Activated B cell treated with CpG ODN at 0.5 μM for 24 hours (primary cell): ENCODE measurements around the gene SPOPL. TPM values are rescaled to one million over a fixed set of nuclear protein-coding genes. Genes with fewer than 3 reads are reported as not detected.

Source experiments
- ATAC-seq: fragments of 200-7000 bp; cut with Tn5 transposase; one replicate; pipeline ENCODE4 v1.10.0; 2021; ENCODE audit warnings: low read depth, mild to moderate bottlenecking, moderate library complexity
- CTCF ChIA-PET: fragments of 350-600 bp; sonication (Branson Sonifier 250); formaldehyde crosslinking; loops from one replicate; lab custom pipeline; 2021; ENCODE audit warnings: antibody characterized with exemption; lab: Charles Lee
- POLR2A ChIA-PET: fragments of 350-600 bp; sonication (Branson Sonifier 250); formaldehyde crosslinking; loops from one replicate; lab custom pipeline; 2021; ENCODE audit warnings: antibody characterized with exemption; lab: Charles Lee
- DNase-seq: peaks from one replicate; pipeline ENCODE4 v3.0.0; 2022
- H3K27ac Mint-ChIP-seq: one replicate; pipeline ENCODE4 v1.8.0; 2020; ENCODE audit warnings: mixed read lengths
- H3K27me3 Mint-ChIP-seq: one replicate; pipeline ENCODE4 v1.8.0; 2021; ENCODE audit warnings: mixed read lengths
- H3K36me3 Mint-ChIP-seq: one replicate; pipeline ENCODE4 v1.8.0; 2021; ENCODE audit warnings: low read depth, mixed read lengths
- H3K4me1 Mint-ChIP-seq: one replicate; pipeline ENCODE4 v1.8.0; 2021; ENCODE audit warnings: mixed read lengths
- H3K4me3 Mint-ChIP-seq: one replicate; pipeline ENCODE4 v1.8.0; 2020; ENCODE audit warnings: mild to moderate bottlenecking, mixed read lengths
- H3K9me3 Mint-ChIP-seq: one replicate; pipeline ENCODE4 v1.8.0; 2020; ENCODE audit warnings: mixed read lengths
- intact Hi-C: fragments of 100-400 bp; cut with micrococcal nuclease; formaldehyde crosslinking; loops from one replicate; pipeline ENCODE4 v1.15.1; 2024
- total RNA-seq: library from RNA; stranded (reverse); gene quantifications from 2 replicates; pipeline ENCODE4 v1.2.3, GENCODE V29; 2022
- TF ChIP-seq, protein P1 (sequence below): fragments of 200-600 bp; IDR thresholded peaks from one replicate; pipeline ENCODE4 v1.8.0; 2022; ENCODE audit warnings: antibody characterized with exemption, mild to moderate bottlenecking

The SPOPL gene
- total RNA-seq, 1 donor from 2014 or later: 36.9 TPM

- ATAC-seq (no peak), DNase-seq (no peak)
- peaks cover 4% of the 10 kb centered on the region for H3K9me3 Mint-ChIP-seq
- CTCF ChIA-PET: no interaction called here
- H3K27ac Mint-ChIP-seq: no peak overlapping the region
- peaks cover 26% of the 10 kb centered on the region for H3K36me3 Mint-ChIP-seq
- H3K4me3 Mint-ChIP-seq: no peak overlapping the region
- POLR2A ChIA-PET: no interaction called here
- TF ChIP-seq, protein P1, sequence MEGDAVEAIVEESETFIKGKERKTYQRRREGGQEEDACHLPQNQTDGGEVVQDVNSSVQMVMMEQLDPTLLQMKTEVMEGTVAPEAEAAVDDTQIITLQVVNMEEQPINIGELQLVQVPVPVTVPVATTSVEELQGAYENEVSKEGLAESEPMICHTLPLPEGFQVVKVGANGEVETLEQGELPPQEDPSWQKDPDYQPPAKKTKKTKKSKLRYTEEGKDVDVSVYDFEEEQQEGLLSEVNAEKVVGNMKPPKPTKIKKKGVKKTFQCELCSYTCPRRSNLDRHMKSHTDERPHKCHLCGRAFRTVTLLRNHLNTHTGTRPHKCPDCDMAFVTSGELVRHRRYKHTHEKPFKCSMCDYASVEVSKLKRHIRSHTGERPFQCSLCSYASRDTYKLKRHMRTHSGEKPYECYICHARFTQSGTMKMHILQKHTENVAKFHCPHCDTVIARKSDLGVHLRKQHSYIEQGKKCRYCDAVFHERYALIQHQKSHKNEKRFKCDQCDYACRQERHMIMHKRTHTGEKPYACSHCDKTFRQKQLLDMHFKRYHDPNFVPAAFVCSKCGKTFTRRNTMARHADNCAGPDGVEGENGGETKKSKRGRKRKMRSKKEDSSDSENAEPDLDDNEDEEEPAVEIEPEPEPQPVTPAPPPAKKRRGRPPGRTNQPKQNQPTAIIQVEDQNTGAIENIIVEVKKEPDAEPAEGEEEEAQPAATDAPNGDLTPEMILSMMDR: no peak
- intact Hi-C loops: no loop called here
- peaks cover 69% of the 10 kb centered on the region for H3K4me1 Mint-ChIP-seq
- no peaks in the 10 kb centered on the region for H3K27me3 Mint-ChIP-seq
Measured at GRCh38 chr2:138512672-138513071, 11.1 kb downstream of the SPOPL start.

DNA sequence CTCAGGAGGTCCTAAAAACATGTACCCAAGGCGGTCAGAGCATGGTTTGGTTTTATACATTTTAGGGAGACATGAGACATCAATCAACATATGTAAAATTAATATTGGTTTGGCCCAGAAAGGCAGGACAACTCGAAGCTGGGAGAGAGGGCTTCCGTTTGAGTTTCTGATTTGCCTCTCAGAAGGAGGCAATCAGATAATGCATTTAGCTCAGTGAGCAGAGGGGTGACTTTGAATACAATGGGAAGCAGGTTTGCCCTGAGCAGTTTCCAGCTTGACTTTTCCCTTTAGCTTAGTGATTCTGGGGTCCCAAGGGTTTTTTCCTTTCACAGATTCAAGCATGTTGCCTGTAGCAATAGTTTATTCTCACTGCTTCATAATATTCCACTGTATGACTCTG lies 12.6 kb downstream of the SPOPL start:
- no peak for DNase-seq
- ATAC-seq: no peak
- Mint-ChIP-seq H3K36me3 (peaks cover 23% of the 10 kb centered on the region), H3K4me3 (no peak overlapping the region), H3K27ac (peak overlapping the region; percentile 30), H3K4me1 (peaks cover 73% of the 10 kb centered on the region), H3K27me3 (no peaks in the 10 kb centered on the region), H3K9me3 (peaks cover 4% of the 10 kb centered on the region)
- intact Hi-C loops: no loop called here
- CTCF ChIA-PET: no interaction called here
- POLR2A ChIA-PET: no interaction called here
- TF ChIP-seq, protein P1: no peak

- Mint-ChIP-seq H3K9me3 (peaks cover 4% of the 10 kb centered on the region), H3K36me3 (peaks cover 16% of the 10 kb centered on the region), H3K27me3 (no peaks in the 10 kb centered on the region), H3K4me3 (no peak overlapping the region), H3K27ac (no peak overlapping the region), H3K4me1 (peaks cover 73% of the 10 kb centered on the region)
- ChIA-PET CTCF (no interaction called here), POLR2A (no interaction called here)
- ATAC-seq: no peak
- TF ChIP-seq, protein P1: no peak
- intact Hi-C loops: no loop called here
- no peak for DNase-seq
Measured at GRCh38 chr2:138515092-138515491, 13.5 kb downstream of the SPOPL start.

DNA sequence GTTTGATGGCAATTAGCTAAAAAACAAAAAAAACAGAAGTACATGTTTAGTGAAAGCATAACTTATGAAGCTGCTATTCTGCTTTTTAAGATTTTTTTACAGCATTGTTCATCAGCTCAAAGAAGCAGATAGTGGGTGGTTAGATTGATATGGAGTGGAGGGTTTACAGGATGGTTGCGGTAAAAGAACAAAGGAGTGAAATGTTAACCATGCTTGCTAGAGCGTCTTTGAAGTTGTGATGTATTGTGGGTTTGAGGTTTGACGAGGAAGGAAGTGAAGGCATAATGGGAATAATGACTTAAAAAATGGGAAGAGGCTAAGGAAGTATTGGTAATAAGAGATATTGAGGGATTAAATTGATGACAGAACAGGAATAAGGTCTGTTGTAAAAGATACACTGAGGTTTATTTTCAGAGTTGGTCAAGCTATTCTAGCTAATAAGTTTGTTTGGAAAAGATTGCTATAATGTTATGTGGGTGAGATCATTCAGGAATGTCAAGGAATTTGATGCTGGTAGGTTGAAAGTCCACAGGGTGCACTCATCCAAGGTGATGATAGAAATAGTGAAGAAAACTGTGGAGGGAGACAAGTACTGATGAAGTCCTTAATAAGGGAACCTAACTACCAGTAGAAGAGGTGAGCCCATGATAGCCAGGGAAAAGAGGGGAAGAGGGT lies 14.6 kb downstream of the SPOPL start:
- DNase-seq: no peak
- POLR2A ChIA-PET: interaction anchor here (1.2 kb wide), 1 partner anchor 15 kb away, joined by 4 read pairs; the partner anchor contains the start of gene SPOPL
- peaks cover 9% of the 10 kb centered on the region for H3K36me3 Mint-ChIP-seq
- intact Hi-C loops: no loop called here
- peak overlapping the region; percentile 2 for H3K4me3 Mint-ChIP-seq
- CTCF ChIA-PET: no interaction called here
- H3K27ac Mint-ChIP-seq: no peak overlapping the region
- peaks cover 4% of the 10 kb centered on the region for H3K9me3 Mint-ChIP-seq
- H3K27me3 Mint-ChIP-seq: no peaks in the 10 kb centered on the region
- H3K4me1 Mint-ChIP-seq: peaks cover 76% of the 10 kb centered on the region
- TF ChIP-seq, protein P1: no peak
- no peak for ATAC-seq

DNA sequence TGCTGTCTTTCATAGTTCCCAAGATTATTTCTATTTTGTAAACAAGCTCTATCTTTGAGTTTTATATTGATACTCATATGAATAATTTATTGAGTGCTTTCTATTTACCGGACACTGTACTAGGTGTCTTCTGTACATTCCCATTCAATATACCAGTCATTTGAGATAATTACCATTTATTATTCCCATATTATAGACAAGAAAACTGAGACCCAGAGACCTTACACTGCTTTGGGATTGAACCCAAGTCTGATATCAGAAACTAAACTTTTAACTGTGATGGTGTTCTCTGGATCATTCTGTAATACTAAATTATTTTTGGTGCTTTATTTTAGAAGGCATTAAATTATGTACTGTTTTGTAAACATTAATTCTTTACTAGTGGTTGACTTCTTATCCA lies 17.3 kb downstream of the SPOPL start:
- ChIA-PET CTCF (no interaction called here), POLR2A (no interaction called here)
- DNase-seq: no peak
- H3K36me3 Mint-ChIP-seq: peaks cover 23% of the 10 kb centered on the region
- TF ChIP-seq, protein P1: no peak
- intact Hi-C loops: no loop called here
- H3K4me1 Mint-ChIP-seq: peaks cover 94% of the 10 kb centered on the region
- no peak overlapping the region for H3K27ac Mint-ChIP-seq
- H3K9me3 Mint-ChIP-seq: no peaks in the 10 kb centered on the region
- ATAC-seq: no peak
- no peaks in the 10 kb centered on the region for H3K27me3 Mint-ChIP-seq
- H3K4me3 Mint-ChIP-seq: no peak overlapping the region
